Activated CD4-positive, CD25-positive, alpha-beta regulatory T cell treated with anti-CD3 and anti-CD28 coated beads, Interleukin-2, amount 50 U/mL, for 16 hours (primary cell): ENCODE results near the gene OR5D13.

Source experiments
- DNase-seq: peaks from one replicate; pipeline ENCODE4 v3.0.0-alpha.2; 2020; ENCODE audit warnings: low read depth, low spot score

OR5D13 gene

GRCh38 chr11:55773138-55773537 lies at the start of gene OR5D13:
Gene OR5D13 (plus strand): TSS chr11:55773438. CDS start chr11:55773438, 0 bp downstream.
- DNase-seq, result no peak

- no peak for DNase-seq
Measured at GRCh38 chr11:55726715-55727324, 46.4 kb upstream of the OR5D13 start.

GRCh38 chr11:55732936-55733335 lies 40.3 kb upstream of the OR5D13 start:
- DNase-seq, result no peak

GRCh38 chr11:55791606-55792005 lies 18.4 kb downstream of the OR5D13 start:
- no peak for DNase-seq

- no peak for DNase-seq
Measured at GRCh38 chr11:55793321-55793720, 20.1 kb downstream of the OR5D13 start.

- no peak for DNase-seq
Measured at GRCh38 chr11:55795256-55795655, 22.0 kb downstream of the OR5D13 start, which contains the start of gene OR5D14. Gene OR5D14 (plus strand): TSS chr11:55795556. CDS start chr11:55795556, 0 bp downstream.

GRCh38 chr11:55806248-55806647 lies 33.0 kb downstream of the OR5D13 start:
- no peak for DNase-seq

GRCh38 chr11:55811067-55811466 lies 37.8 kb downstream of the OR5D13 start, which contains the start of gene OR5L1:
Gene OR5L1 (plus strand): TSS chr11:55811367. CDS start chr11:55811467, 100 bp downstream.
- DNase-seq, result no peak

- no peak for DNase-seq
Measured at GRCh38 chr11:55819330-55819729, 46.1 kb downstream of the OR5D13 start, which contains the start of gene OR5D18. Gene OR5D18 (plus strand): TSS chr11:55819630. CDS start chr11:55819630, 0 bp downstream.
